ENCODE measurements around the gene PAX5. TPM values are rescaled to one million over a fixed set of nuclear protein-coding genes. Genes with fewer than 3 reads are reported as not detected.

PAX5 gene
- total RNA-seq, 1 experiment from 2014 or later, result 6.6 TPM

- peaks cover 4% of the 10 kb centered on the region; the same call in 1 of the 2 replicates for H3K27me3 Mint-ChIP-seq (ENCODE audit: low read depth)
- ATAC-seq (no peak), DNase-seq (ENCODE audit: low spot score) (no peak)
- no peak overlapping the region for H3K27ac Mint-ChIP-seq
- CTCF ChIA-PET, result no interaction called here
- no peak overlapping the region for H3K4me3 Mint-ChIP-seq
- no peaks in the 10 kb centered on the region for H3K9me3 Mint-ChIP-seq
- H3K4me1 Mint-ChIP-seq, result peaks cover 15% of the 10 kb centered on the region; the same call in 1 of the 2 replicates
- TF ChIP-seq NR1H2 (CRISPR knock-in tag; IDR thresholded peaks at IDR 0.05), result no peak
- TF ChIP-seq ERG (CRISPR knock-in tag; IDR thresholded peaks at IDR 0.05), result no peak
- no peak for TF ChIP-seq MXD4 (CRISPR knock-in tag; IDR thresholded peaks at IDR 0.05; ENCODE audit: borderline replicate concordance)
- TF ChIP-seq ZNF532 (CRISPR knock-in tag; IDR thresholded peaks at IDR 0.05; ENCODE audit: borderline replicate concordance), result no peak
- TF ChIP-seq IRF1 (CRISPR knock-in tag; IDR thresholded peaks at IDR 0.05), result no peak
- TF ChIP-seq TEAD1 (CRISPR knock-in tag; IDR thresholded peaks at IDR 0.05), result no peak
- TF ChIP-seq CTCF (IDR thresholded peaks at IDR 0.05), result no peak
- no peak for TF ChIP-seq RELA (CRISPR knock-in tag; IDR thresholded peaks at IDR 0.05; ENCODE audit: borderline replicate concordance)
- no peak for TF ChIP-seq ZNF281 (CRISPR knock-in tag; IDR thresholded peaks at IDR 0.05)
- TF ChIP-seq ZNF138 (CRISPR knock-in tag; conservative IDR thresholded peaks at IDR 0.05), result no peak
- TF ChIP-seq ESRRA (CRISPR knock-in tag; IDR thresholded peaks at IDR 0.05; ENCODE audit: borderline replicate concordance), result no peak
- TF ChIP-seq HMGXB4 (CRISPR knock-in tag; IDR thresholded peaks at IDR 0.05), result no peak
- TF ChIP-seq USF2 (CRISPR knock-in tag; IDR thresholded peaks at IDR 0.05), result no peak
- no peak for TF ChIP-seq MAX (CRISPR knock-in tag; IDR thresholded peaks at IDR 0.05)
- H3K36me3 Mint-ChIP-seq, result no peaks in the 10 kb centered on the region
- POLR2A ChIA-PET, result no interaction called here
Measured at GRCh38 chr9:36900136-36900855, 133.8 kb downstream of the PAX5 start.

All from WTC11 (cell line).